Stromal cell of bone marrow (primary cell): ENCODE measurements around the gene KRT25.
"Not testable (repeated sequence)": the region's sequence is repeated elsewhere in the genome, so short reads cannot be mapped to it uniquely, and the experiment has no call there.

Experiments used
- DNase-seq: peaks from one replicate; pipeline ENCODE4 v3.0.0-alpha.2; 2012; ENCODE audit warnings: low read depth

Gene KRT25

DNA sequence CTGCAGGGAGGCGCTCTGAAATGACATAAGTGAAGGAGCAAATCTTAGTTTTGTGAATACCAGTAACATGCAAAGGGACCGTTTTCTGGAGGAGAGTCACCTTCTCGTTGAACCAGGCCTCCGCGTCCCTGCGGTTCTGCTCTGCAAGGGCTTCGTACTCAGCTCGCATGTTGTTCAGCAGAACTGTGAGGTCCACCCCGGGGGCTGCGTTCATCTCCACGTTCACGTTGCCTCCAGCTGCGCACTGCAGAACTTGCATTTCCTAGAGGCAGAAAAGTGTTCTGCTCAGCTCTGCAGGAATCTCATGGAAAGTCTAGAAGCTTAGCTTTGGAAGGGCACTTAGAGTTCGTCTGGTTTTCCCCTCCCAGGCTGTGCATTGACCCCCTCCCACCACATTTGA lies 4.1 kb downstream of the KRT25 start:
- DNase-seq = no peak

DNA sequence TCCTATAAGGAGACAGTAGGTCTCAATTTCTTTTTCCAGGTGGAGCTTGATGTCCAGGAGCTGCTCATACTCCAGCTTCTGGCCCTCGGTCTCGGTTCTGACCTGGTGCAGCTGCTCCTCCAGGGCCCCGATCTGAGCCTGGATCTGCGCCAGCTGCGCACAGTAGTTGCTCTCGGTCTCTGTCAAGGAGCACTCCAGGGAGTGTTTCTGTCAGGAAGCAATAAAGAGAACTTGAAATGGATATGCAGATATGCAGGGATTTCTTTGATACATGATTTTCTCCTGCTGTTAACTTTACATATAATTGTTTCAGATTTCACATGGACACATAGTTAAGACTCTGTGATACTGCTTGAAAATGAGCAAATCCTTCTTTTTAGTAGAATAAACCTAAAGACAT lies 4.7 kb downstream of the KRT25 start:
- DNase-seq = no peak

GRCh38 chr17:40748666-40749065 lies 6.5 kb downstream of the KRT25 start:
- DNase-seq = not testable (repeated sequence)

GRCh38 chr17:40738553-40738952 lies 16.6 kb downstream of the KRT25 start:
- no peak for DNase-seq

DNA sequence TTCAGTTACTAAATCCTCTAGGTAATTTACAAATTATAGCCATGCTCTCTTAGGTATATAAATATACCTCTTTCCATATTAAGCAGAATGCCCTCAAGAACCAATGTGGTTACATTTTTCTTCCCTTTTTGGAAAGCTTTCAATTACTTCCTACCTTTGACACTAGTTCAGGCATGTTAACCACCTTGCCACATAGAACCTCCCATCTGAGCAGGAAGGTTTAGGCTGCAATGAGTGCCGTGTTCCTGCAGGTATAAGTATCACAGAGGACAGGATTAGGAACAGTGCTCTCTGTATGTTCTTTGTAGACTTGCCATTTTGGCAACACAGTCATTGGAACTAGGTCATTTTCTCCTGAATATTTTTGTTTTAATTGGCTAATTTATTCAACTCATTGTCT lies 20.1 kb downstream of the KRT25 start:
- no peak for DNase-seq

DNA sequence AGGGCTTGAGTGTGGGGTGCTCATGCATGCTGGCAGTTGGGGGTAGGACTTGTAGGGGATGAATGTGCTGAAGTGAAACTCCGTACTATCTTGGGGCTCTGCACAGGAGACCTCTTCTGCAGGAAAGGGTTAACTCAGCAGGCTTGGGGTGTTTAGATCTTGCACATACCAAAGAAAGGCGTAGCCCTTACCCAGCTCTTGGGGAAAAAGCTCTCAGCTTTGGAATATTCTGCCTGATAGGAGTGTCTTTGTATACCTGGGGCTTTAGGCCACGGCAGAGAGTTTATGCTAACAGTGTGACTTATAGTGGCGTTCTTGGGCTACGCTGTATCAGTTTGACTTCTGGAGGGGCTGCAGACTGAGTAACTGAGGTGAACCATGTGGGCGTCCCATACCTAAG lies 21.1 kb downstream of the KRT25 start:
- DNase-seq = no peak

GRCh38 chr17:40730970-40731369 lies 24.2 kb downstream of the KRT25 start:
- no peak for DNase-seq

- peak; percentile 69 for DNase-seq
Observed at GRCh38 chr17:40727447-40728231, 27.5 kb downstream of the KRT25 start.

GRCh38 chr17:40726919-40727318 lies 28.2 kb downstream of the KRT25 start:
- no peak for DNase-seq

GRCh38 chr17:40724656-40725055 lies 30.5 kb downstream of the KRT25 start:
- DNase-seq = no peak

GRCh38 chr17:40722241-40722640 lies 32.9 kb downstream of the KRT25 start:
- peak; percentile 57 for DNase-seq

DNA sequence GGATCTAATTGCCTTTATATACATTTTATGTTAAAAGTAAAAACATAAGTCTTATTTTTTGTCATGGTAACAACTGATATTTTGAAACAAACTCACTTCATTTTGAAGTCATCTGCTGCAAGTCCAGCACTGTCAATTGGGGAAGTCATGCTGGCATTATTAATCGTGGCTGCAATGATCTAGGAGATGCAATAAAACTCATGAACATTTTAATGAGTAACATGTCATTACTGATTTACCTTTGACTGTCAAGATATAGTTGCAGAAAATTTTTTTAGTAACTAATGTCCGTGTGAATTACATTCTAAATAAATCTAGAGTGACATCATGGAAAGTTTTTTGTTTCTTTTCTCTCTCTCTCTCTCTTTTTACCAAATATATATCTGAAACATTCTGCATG lies 34.2 kb downstream of the KRT25 start:
- no peak for DNase-seq

GRCh38 chr17:40718930-40719329 lies 36.2 kb downstream of the KRT25 start:
- no peak for DNase-seq

- DNase-seq = no peak
Observed at GRCh38 chr17:40717776-40718175, 37.4 kb downstream of the KRT25 start.

GRCh38 chr17:40714473-40714872 lies 40.7 kb downstream of the KRT25 start:
- no peak for DNase-seq

DNA sequence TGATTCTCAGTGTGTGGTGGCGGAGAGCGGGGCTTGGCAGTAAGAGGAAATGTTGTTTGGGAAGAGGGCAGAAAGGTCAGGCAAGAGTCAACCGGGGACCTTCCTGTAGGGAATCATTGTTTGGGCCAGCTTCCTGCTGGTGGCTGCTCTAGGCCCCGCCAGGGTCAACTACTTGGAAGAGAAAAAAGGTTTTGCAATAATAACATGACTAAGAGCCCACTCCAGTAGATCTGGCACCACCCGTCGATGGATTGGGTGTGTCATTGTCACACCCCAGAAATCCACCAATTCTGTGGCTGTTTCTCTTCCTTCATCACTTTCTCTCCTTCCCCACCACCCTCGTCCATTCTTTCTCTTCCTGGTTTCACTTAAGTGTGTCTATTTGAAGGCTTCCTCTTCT lies 47.4 kb downstream of the KRT25 start:
- peak; percentile 47 for DNase-seq

DNA sequence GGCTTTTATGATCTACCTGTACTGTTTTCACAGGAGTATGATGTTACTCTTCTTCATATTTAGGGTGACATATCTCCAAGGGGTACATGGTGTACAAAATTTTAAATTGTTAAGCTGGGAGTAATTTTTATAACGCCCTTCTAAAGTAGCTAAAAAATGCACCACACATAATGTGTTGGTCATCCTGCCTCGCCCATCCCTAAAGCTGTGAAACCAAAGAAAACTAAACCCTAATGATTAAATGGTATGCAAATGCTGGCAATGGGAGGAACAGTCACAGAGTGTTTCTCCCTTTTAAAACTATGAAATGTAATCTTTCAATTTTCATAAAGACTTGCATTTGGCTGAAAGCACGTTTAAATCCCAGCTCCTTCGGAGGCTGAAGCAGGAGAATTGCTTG lies 49.5 kb downstream of the KRT25 start:
- no peak for DNase-seq

GRCh38 chr17:40703652-40704051 lies 51.5 kb downstream of the KRT25 start, which contains the start of gene KRT24:
Gene KRT24, minus strand, starts transcription at chr17:40703752. Its CDS starts 59 bp downstream, at chr17:40703693.
- DNase-seq = no peak

GRCh38 chr17:40702271-40702670 lies 52.9 kb downstream of the KRT25 start:
- DNase-seq = no peak

DNA sequence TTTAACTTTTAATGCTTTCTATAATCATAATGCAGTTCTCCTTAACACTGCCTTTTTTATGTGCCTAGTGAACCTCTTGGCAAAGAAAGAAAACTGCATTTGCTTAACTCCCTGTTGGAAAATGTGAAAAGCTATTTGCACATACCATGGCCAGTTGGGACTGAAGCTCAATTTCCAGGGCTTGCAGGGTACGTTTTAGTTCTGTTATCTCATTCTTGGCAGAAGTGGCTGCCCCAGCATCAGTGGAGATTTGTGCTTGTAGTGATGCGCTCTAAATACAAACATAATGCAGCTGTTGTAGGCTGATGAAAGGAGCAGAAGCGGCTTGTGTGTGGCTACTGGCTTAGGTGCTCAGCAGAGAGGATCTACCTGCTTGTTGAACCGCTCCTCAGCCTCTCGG lies 55.3 kb downstream of the KRT25 start:
- no peak for DNase-seq

DNA sequence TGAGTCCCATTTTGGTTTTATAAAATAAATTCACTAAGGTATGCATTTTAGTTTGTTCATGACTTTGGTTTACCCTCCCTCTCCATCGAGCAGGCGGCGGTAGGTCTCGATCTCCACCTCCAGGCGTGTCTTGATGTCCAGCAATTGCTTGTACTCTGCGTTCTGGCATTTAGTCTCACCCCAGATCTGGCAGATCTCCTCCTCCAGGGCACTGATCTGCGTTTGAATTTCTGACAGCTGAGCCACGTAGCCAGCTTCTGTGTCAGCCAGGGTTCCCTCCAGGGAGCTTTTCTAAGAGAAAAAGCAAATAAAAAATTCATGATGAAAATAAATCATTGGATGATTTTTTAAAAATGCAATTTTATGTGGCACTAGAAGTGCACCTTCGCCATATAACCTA lies 55.8 kb downstream of the KRT25 start:
- peak; percentile 34 for DNase-seq
